Esophagus squamous epithelium (tissue), 4 donors: ENCODE results near the gene LIPM.

Experiments used
- CTCF ChIP-seq, 6 experiments: fragments of 450-650 bp in 4 of 6; fragments of 200-600 bp in 2 of 6; sonication (generic) in 2 of 6; IDR thresholded peaks; one replicate each; pipeline ENCODE4 v1.5.1; 2016 to 2019; ENCODE audit warnings: antibody characterized with exemption in 6 of 6, mild to moderate bottlenecking in 4 of 6, moderate library complexity in 4 of 6
- POLR2A ChIP-seq, 4 donors: fragments of 450-650 bp; IDR thresholded peaks; one replicate each; pipeline ENCODE4 v1.6.1; 2017; ENCODE audit warnings: antibody characterized with exemption in 4 of 4, mild to moderate bottlenecking in 4 of 4, moderate library complexity in 3 of 4

GRCh38 chr10:88843171-88843570 lies 40.6 kb downstream of the LIPM start:
- TF ChIP-seq POLR2A (IDR thresholded peaks at IDR 0.05) (no peak), CTCF (IDR thresholded peaks at IDR 0.05) (no peak)
